Measurements from ENCODE around the gene S100B. TPM values are rescaled to one million over a fixed set of nuclear protein-coding genes. Genes with fewer than 3 reads are reported as not detected.
A peak's percentile ranks its signal among the peaks of the same experiment; 100 is the strongest.

The S100B gene
- polyA plus RNA-seq, 2 donors: 2.3 to 11.6 TPM

- no peak overlapping the region for H3K4me3 ChIP-seq (ENCODE audit: low read depth in 1 of 2, low read length in 2 of 2)
- H3K27me3 ChIP-seq (ENCODE audit: control insufficient read depth in 1 of 2, insufficient read depth in 2 of 2, low read length in 2 of 2): no peaks in the 10 kb centered on the region
- 93 to 95% methylated on average over 4 of the region's 4 CpGs for WGBS, 2 donors
- H3K4me1 ChIP-seq (ENCODE audit: control insufficient read depth in 2 of 2, insufficient read depth in 2 of 2, low read length in 1 of 2): no peaks in the 10 kb centered on the region
- H3K9me3 ChIP-seq (ENCODE audit: control insufficient read depth in 2 of 2, insufficient read depth in 1 of 2, low read depth in 1 of 2, low read length in 1 of 2): peaks cover 0 to 2% of the 10 kb centered on the region in 2 donors
- peaks cover 19 to 42% of the 10 kb centered on the region in 2 donors for H3K36me3 ChIP-seq (ENCODE audit: control insufficient read depth in 2 of 2, insufficient read depth in 2 of 2, low read length in 1 of 2)
- H3K27ac ChIP-seq (ENCODE audit: low read depth in 2 of 2, low read length in 1 of 2): no peak overlapping the region
These were observed 36.3 kb downstream of the S100B start for GRCh38 chr21:46568562-46568961.

GRCh38 chr21:46567348-46567747 lies 37.5 kb downstream of the S100B start:
- no peaks in the 10 kb centered on the region for H3K27me3 ChIP-seq (ENCODE audit: control insufficient read depth in 1 of 2, insufficient read depth in 2 of 2, low read length in 2 of 2)
- H3K9me3 ChIP-seq (ENCODE audit: control insufficient read depth in 2 of 2, insufficient read depth in 1 of 2, low read depth in 1 of 2, low read length in 1 of 2): peaks cover 0 to 2% of the 10 kb centered on the region in 2 donors
- H3K36me3 ChIP-seq (ENCODE audit: control insufficient read depth in 2 of 2, insufficient read depth in 2 of 2, low read length in 1 of 2): peaks cover 27 to 53% of the 10 kb centered on the region in 2 donors
- no peak overlapping the region for H3K4me3 ChIP-seq (ENCODE audit: low read depth in 1 of 2, low read length in 2 of 2)
- no peak overlapping the region for H3K27ac ChIP-seq (ENCODE audit: low read depth in 2 of 2, low read length in 1 of 2)
- WGBS, 2 donors: 91 to 94% methylated on average over 15 of the region's 15 CpGs
- no peaks in the 10 kb centered on the region for H3K4me1 ChIP-seq (ENCODE audit: control insufficient read depth in 2 of 2, insufficient read depth in 2 of 2, low read length in 1 of 2)

GRCh38 chr21:46564391-46564790 lies 40.5 kb downstream of the S100B start:
- 88 to 90% methylated on average over 10 of the region's 10 CpGs for WGBS, 2 donors
- H3K36me3 ChIP-seq (ENCODE audit: control insufficient read depth in 2 of 2, insufficient read depth in 2 of 2, low read length in 1 of 2): peaks cover 18 to 69% of the 10 kb centered on the region in 2 donors

GRCh38 chr21:46562964-46563607 lies 41.8 kb downstream of the S100B start:
- peaks cover 18 to 73% of the 10 kb centered on the region in 2 donors for H3K36me3 ChIP-seq (ENCODE audit: control insufficient read depth in 2 of 2, insufficient read depth in 2 of 2, low read length in 1 of 2)
- no peak overlapping the region for H3K4me3 ChIP-seq (ENCODE audit: low read depth in 1 of 2, low read length in 2 of 2)
- no peaks in the 10 kb centered on the region for H3K4me1 ChIP-seq (ENCODE audit: control insufficient read depth in 2 of 2, insufficient read depth in 2 of 2, low read length in 1 of 2)

More at GRCh38 chr21:46564391-46564790, 40.5 kb downstream of the S100B start:
- H3K27me3 ChIP-seq (ENCODE audit: control insufficient read depth in 1 of 2, insufficient read depth in 2 of 2, low read length in 2 of 2): no peaks in the 10 kb centered on the region
- no peak overlapping the region for H3K27ac ChIP-seq (ENCODE audit: low read depth in 2 of 2, low read length in 1 of 2)
- H3K9me3 ChIP-seq (ENCODE audit: control insufficient read depth in 2 of 2, insufficient read depth in 1 of 2, low read depth in 1 of 2, low read length in 1 of 2): no peaks in the 10 kb centered on the region
- H3K4me1 ChIP-seq (ENCODE audit: control insufficient read depth in 2 of 2, insufficient read depth in 2 of 2, low read length in 1 of 2): no peaks in the 10 kb centered on the region
- no peak overlapping the region for H3K4me3 ChIP-seq (ENCODE audit: low read depth in 1 of 2, low read length in 2 of 2)

GRCh38 chr21:46562472-46562871 lies 42.4 kb downstream of the S100B start:
- H3K36me3 ChIP-seq (ENCODE audit: control insufficient read depth in 2 of 2, insufficient read depth in 2 of 2, low read length in 1 of 2): peaks cover 18 to 76% of the 10 kb centered on the region in 2 donors
- no peaks in the 10 kb centered on the region for H3K4me1 ChIP-seq (ENCODE audit: control insufficient read depth in 2 of 2, insufficient read depth in 2 of 2, low read length in 1 of 2)
- no peak overlapping the region for H3K4me3 ChIP-seq (ENCODE audit: low read depth in 1 of 2, low read length in 2 of 2)
- no peak overlapping the region for H3K27ac ChIP-seq (ENCODE audit: low read depth in 2 of 2, low read length in 1 of 2)
- no peaks in the 10 kb centered on the region for H3K9me3 ChIP-seq (ENCODE audit: control insufficient read depth in 2 of 2, insufficient read depth in 1 of 2, low read depth in 1 of 2, low read length in 1 of 2)
- no peaks in the 10 kb centered on the region for H3K27me3 ChIP-seq (ENCODE audit: control insufficient read depth in 1 of 2, insufficient read depth in 2 of 2, low read length in 2 of 2)
- 93% methylated on average over 10 of the region's 10 CpGs for WGBS, 2 donors

More at GRCh38 chr21:46562964-46563607, 41.8 kb downstream of the S100B start:
- Histone ChIP-seq H3K9me3 (ENCODE audit: control insufficient read depth in 2 of 2, insufficient read depth in 1 of 2, low read depth in 1 of 2, low read length in 1 of 2) (no peaks in the 10 kb centered on the region), H3K27ac (ENCODE audit: low read depth in 2 of 2, low read length in 1 of 2) (no peak overlapping the region), H3K27me3 (ENCODE audit: control insufficient read depth in 1 of 2, insufficient read depth in 2 of 2, low read length in 2 of 2) (no peaks in the 10 kb centered on the region)
- WGBS, 2 donors: 87 to 89% methylated on average over 14 of the region's 14 CpGs

GRCh38 chr21:46561445-46562090 lies 43.3 kb downstream of the S100B start:
- Histone ChIP-seq H3K9me3 (ENCODE audit: control insufficient read depth in 2 of 2, insufficient read depth in 1 of 2, low read depth in 1 of 2, low read length in 1 of 2) (no peaks in the 10 kb centered on the region), H3K4me3 (ENCODE audit: low read depth in 1 of 2, low read length in 2 of 2) (no peak overlapping the region), H3K27ac (ENCODE audit: low read depth in 2 of 2, low read length in 1 of 2) (no peak overlapping the region), H3K36me3 (ENCODE audit: control insufficient read depth in 2 of 2, insufficient read depth in 2 of 2, low read length in 1 of 2) (peaks cover 18 to 77% of the 10 kb centered on the region in 2 donors), H3K4me1 (ENCODE audit: control insufficient read depth in 2 of 2, insufficient read depth in 2 of 2, low read length in 1 of 2) (no peaks in the 10 kb centered on the region), H3K27me3 (ENCODE audit: control insufficient read depth in 1 of 2, insufficient read depth in 2 of 2, low read length in 2 of 2) (no peaks in the 10 kb centered on the region)
- WGBS, 2 donors: 93 to 94% methylated on average over 19 of the region's 19 CpGs

- H3K4me3 ChIP-seq (ENCODE audit: low read depth in 1 of 2, low read length in 2 of 2): no peak overlapping the region
- H3K4me1 ChIP-seq (ENCODE audit: control insufficient read depth in 2 of 2, insufficient read depth in 2 of 2, low read length in 1 of 2): no peaks in the 10 kb centered on the region
- 90 to 95% methylated on average over 19 of the region's 19 CpGs for WGBS, 2 donors
- H3K36me3 ChIP-seq (ENCODE audit: control insufficient read depth in 2 of 2, insufficient read depth in 2 of 2, low read length in 1 of 2): peaks cover 18 to 72% of the 10 kb centered on the region in 2 donors
- H3K9me3 ChIP-seq (ENCODE audit: control insufficient read depth in 2 of 2, insufficient read depth in 1 of 2, low read depth in 1 of 2, low read length in 1 of 2): no peaks in the 10 kb centered on the region
- H3K27me3 ChIP-seq (ENCODE audit: control insufficient read depth in 1 of 2, insufficient read depth in 2 of 2, low read length in 2 of 2): no peaks in the 10 kb centered on the region
- no peak overlapping the region for H3K27ac ChIP-seq (ENCODE audit: low read depth in 2 of 2, low read length in 1 of 2)
These were observed 44.1 kb downstream of the S100B start for GRCh38 chr21:46560568-46561444.

- no peaks in the 10 kb centered on the region for H3K4me1 ChIP-seq (ENCODE audit: control insufficient read depth in 2 of 2, insufficient read depth in 2 of 2, low read length in 1 of 2)
- peak overlapping the region; percentile 28 to 53 for H3K27ac ChIP-seq (ENCODE audit: low read depth in 2 of 2, low read length in 1 of 2)
- H3K27me3 ChIP-seq (ENCODE audit: control insufficient read depth in 1 of 2, insufficient read depth in 2 of 2, low read length in 2 of 2): no peaks in the 10 kb centered on the region
- H3K36me3 ChIP-seq (ENCODE audit: control insufficient read depth in 2 of 2, insufficient read depth in 2 of 2, low read length in 1 of 2): peaks cover 22 to 74% of the 10 kb centered on the region in 2 donors
- WGBS, 2 donors: 70 to 71% methylated on average over 16 of the region's 16 CpGs
- no peak overlapping the region for H3K4me3 ChIP-seq (ENCODE audit: low read depth in 1 of 2, low read length in 2 of 2)
- no peaks in the 10 kb centered on the region for H3K9me3 ChIP-seq (ENCODE audit: control insufficient read depth in 2 of 2, insufficient read depth in 1 of 2, low read depth in 1 of 2, low read length in 1 of 2)
These were observed 45.4 kb downstream of the S100B start for GRCh38 chr21:46559291-46559983.

GRCh38 chr21:46557919-46558392 lies 46.9 kb downstream of the S100B start:
- Histone ChIP-seq H3K36me3 (ENCODE audit: control insufficient read depth in 2 of 2, insufficient read depth in 2 of 2, low read length in 1 of 2) (peaks cover 18 to 70% of the 10 kb centered on the region in 2 donors), H3K9me3 (ENCODE audit: control insufficient read depth in 2 of 2, insufficient read depth in 1 of 2, low read depth in 1 of 2, low read length in 1 of 2) (no peaks in the 10 kb centered on the region), H3K4me1 (ENCODE audit: control insufficient read depth in 2 of 2, insufficient read depth in 2 of 2, low read length in 1 of 2) (no peaks in the 10 kb centered on the region), H3K27me3 (ENCODE audit: control insufficient read depth in 1 of 2, insufficient read depth in 2 of 2, low read length in 2 of 2) (no peaks in the 10 kb centered on the region), H3K4me3 (ENCODE audit: low read depth in 1 of 2, low read length in 2 of 2) (no peak overlapping the region), H3K27ac (ENCODE audit: low read depth in 2 of 2, low read length in 1 of 2) (no peak overlapping the region)
- 95 to 97% methylated on average over 26 of the region's 26 CpGs for WGBS, 2 donors

Data from esophagus (tissue), 2 donors.